Stimulated activated CD8-positive, alpha-beta memory T cell treated with anti-CD3 and anti-CD28 coated beads, Interleukin-2, amount 100 ng/mL, for 1 hour (primary cell): Measurements from ENCODE around the gene NID2.

Source experiments
- DNase-seq, 2 donors: peaks; one replicate each; pipeline ENCODE4 v3.0.0-alpha.2; 2020; ENCODE audit warnings: low read depth in 2 of 2

The NID2 gene

GRCh38 chr14:52079239-52079959 lies 10.5 kb upstream of the NID2 start:
- DNase-seq, result no peak

DNA sequence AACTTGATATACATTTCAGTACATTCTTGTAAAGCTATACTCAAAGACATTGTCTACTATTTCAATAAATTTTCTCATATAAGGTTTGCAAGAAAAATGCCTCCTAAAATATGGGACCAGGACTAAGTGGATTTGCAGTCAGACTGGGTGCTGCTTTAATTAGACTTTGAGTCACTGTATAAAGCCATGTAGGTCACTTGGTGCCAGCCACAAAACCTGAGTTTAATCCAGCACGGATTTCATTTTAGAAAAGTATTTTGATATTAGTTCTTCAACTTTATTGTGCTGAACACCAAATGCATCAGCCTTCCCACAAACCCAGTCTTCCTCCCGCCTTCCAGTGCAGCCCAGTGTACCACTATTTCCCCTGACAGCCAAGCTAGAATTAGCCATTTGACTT lies 9.9 kb upstream of the NID2 start:
- DNase-seq, result no peak

DNA sequence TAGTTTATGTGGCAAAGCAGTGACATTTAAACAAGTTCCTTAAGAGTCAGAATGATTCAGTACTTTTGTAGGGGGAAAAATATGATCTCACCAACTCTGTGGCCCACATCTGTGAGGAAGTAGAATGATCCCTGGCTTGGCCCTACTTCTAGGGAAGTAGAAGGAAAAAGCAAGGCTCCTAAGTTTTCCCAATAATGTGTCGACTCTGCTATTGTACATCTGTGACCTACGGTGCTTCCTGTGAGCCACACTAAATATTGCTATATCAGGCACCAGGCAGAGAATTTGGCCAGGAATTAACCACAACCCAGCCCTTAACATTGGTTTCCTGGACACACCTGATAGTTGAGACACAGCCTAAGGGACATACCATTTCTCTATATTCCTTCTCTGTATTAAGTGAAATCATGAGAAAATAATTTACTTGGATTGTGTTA lies 9.3 kb upstream of the NID2 start:
- no peak for DNase-seq

DNA sequence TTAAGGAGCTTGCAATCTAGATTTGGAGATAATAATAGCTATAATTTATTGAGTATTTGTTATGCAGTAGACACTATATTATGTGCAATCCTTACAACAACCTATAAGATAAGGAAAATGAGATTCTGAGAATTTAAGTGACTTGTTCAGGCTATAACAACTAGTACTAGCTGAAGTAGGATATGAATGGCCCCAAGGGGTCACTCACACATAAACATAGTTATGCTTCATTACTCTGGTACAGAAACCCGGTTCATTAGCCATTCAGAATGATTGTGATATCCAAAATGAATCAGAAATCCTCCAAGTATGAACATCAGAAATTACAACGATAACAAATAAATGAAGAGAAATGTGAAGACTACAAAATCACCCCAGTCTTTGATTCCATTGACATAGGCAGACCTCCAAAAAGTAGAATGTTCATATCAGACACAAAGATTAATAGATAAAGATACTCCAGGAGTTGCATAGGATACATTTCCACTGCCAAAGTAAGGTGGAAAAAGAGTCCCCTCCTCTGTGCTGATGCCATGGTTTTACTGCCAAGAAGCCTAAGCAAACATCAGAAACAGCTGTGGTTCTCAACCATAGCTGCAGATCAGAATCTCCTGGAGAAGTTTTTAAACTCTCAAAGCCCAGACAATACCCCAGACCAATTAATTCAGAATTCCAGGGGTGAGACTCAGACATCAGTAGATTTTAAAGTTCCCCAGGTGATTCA lies 8.6 kb upstream of the NID2 start:
- DNase-seq, result no peak

- DNase-seq, result no peak
Observed at GRCh38 chr14:52076334-52076733, 7.5 kb upstream of the NID2 start.

- no peak for DNase-seq
Observed at GRCh38 chr14:52075371-52075770, 6.5 kb upstream of the NID2 start.

GRCh38 chr14:52073251-52073650 lies 4.4 kb upstream of the NID2 start:
- no peak for DNase-seq

DNA sequence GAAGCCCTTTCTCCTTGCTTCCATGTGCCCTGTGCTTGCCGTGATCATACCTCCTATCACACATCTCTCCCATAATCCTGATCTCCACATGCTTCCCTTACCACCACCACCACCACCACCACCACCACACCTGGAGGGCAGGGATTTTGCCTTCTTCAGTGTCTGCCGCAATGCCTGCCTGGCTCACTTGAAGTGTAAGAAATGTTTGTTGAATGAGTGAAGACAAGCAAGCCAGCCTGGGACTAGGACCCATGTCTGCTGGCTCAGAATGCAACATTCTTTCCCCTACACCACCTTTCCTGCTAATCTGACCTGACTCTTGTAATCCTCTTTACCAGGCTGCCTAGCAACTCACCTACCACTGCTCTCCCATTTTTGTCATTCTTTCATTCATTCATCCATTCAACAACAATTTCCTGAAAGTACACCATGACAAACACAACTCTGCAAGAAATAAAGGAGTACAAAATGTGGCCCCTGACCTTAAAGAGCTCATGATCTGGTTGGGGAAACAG lies 3.5 kb upstream of the NID2 start:
- no peak for DNase-seq

GRCh38 chr14:52071675-52072074 lies 2.8 kb upstream of the NID2 start:
- no peak for DNase-seq

- no peak for DNase-seq
Observed at GRCh38 chr14:52070051-52070431, 1.2 kb upstream of the NID2 start.

GRCh38 chr14:52069307-52070050 lies 620 bp upstream of the NID2 start:
- no peak for DNase-seq

GRCh38 chr14:52067873-52068614 lies 815 bp downstream of the NID2 start:
- no peak for DNase-seq

- no peak for DNase-seq
Observed at GRCh38 chr14:52064174-52064573, 4.7 kb downstream of the NID2 start.

DNA sequence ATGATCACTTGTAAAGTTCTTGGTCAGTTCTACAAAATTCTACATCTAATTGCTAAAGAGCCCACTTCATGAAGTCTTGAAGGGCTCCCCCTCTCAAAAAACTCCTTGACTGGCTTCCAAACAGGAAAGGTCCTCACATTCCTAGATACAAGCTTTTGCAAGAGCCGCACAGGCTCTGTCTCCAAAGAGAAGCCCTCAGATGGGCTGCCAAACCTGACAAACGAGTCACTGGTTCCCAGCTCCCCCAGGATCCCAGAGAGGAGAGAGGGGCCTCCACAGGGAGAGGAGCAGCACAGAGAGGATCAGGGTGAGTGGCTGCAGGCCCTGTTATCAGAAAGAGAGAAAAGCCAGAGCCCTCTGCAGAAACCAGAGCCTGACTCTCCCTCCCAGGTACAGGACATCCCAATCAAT lies 5.8 kb downstream of the NID2 start:
- DNase-seq, result no peak

DNA sequence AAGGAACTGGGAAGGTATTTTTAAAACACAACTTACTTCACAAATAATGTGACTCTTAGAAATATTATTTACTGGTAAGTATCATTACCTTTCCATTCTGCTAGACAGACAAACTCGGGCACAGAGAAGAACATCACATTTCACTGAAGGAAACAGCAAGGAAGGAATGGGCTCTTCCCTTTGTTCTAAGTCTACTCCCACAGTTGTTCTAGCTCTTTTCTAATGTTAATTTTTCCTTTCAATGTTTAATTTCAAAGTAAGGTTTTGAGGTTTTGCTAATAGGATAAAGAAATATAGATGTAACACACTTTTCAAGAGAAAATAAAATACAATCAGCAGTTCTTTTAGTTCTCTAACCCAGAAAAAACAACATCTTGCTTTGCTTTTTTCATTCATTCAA lies 7.0 kb downstream of the NID2 start:
- no peak for DNase-seq

DNA sequence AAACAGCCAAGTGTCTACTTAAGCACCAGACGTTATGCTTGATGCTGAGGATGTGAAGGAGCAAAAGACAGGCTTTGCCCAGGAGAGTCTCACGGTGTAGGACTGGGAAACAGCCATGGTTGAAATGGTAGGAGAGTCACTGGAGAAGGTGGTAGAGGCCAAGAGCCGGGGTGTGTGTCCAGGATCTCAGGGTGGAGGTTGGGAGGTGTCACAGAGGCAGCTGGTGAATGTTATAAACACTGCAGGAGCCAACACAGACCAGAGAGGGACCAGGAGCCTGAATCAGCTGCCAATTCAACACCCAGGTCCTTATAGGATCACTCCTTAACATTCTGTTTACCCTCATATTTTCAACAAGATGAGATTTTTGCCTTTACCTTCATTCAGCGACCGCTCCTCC lies 7.5 kb downstream of the NID2 start:
- no peak for DNase-seq

- DNase-seq, result no peak
Observed at GRCh38 chr14:52060080-52060479, 8.8 kb downstream of the NID2 start.

GRCh38 chr14:52059649-52060048 lies 9.2 kb downstream of the NID2 start:
- DNase-seq, result no peak

DNA sequence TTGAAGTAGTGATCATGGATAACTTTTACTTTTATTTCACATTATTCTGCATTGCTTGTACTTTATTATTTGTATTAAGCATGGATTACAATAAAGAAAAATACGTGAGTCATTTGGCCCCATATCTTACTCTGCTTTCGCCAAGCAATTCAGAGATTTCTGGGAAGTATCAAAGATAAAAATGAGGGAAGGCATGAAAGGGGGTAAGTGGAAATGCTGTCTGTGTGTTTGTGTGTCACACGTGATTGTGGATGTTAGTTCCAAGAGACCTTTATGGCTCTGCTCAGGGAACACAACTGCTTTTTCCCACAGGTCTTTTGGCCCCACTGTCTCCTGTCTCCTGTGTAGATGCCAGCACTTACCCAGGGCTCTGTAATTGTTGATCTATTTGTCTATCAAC lies 10.5 kb downstream of the NID2 start:
- DNase-seq, result no peak

DNA sequence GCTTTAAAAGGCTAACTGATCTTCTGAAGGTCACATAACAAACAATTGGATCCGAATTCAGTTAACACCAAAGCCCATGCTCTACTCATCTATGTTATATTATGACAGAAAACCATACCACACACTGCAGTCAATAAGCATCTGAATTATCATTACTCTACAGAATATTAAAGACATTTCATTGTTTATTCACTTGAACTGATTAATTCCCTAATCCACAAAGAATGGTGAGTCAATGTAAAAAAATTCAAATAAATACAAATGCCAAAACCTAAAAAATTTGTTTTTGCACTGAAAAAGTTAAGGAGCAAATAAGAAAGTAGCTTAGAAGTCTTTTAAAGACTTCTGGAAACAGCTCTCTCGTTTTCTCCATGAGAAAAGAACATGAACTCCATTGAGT lies 13.7 kb downstream of the NID2 start:
- no peak for DNase-seq

- DNase-seq, result no peak
Observed at GRCh38 chr14:52054678-52055077, 14.2 kb downstream of the NID2 start.

- no peak for DNase-seq
Observed at GRCh38 chr14:52053044-52053443, 15.8 kb downstream of the NID2 start.
